Right lobe of liver (tissue), 4 donors: ENCODE data around the gene CDH1.

Source experiments
- CTCF ChIP-seq, 4 donors: fragments of 200-600 bp in 3 of 4; fragments of 450-650 bp in 1 of 4; IDR thresholded peaks; one replicate each; pipeline versions ENCODE4 v1.5.1 to v1.8.0; 2016 to 2022; ENCODE audit warnings: antibody characterized with exemption in 4 of 4, mild to moderate bottlenecking in 2 of 4
- POLR2A ChIP-seq: fragments of 450-650 bp; IDR thresholded peaks from one replicate; pipeline ENCODE4 v1.6.1; 2017; ENCODE audit warnings: antibody characterized with exemption, mild to moderate bottlenecking
- donor health status: DM: no; HTN: no; CAD: no.
- donor health status: DM: no; HTN: no; CAD: no.
- donor health status: DM: no; HTN: yes; CAD: no.

GRCh38 chr16:68786685-68787418 lies 49.8 kb downstream of the CDH1 start:
- TF ChIP-seq CTCF (IDR thresholded peaks at IDR 0.05) = no peak
- TF ChIP-seq POLR2A = no peak
